ENCODE measurements around the gene SYNJ2. TPM values are rescaled to one million over a fixed set of nuclear protein-coding genes. Genes with fewer than 3 reads are reported as not detected.

The SYNJ2 gene
- total and polyA plus RNA-seq, 11 donors, result 7.5 to 27.0 (median 18.2) TPM

- intact Hi-C loops (cut with DNase I), result no loop called here
- TF ChIP-seq POLR2A (IDR thresholded peaks at IDR 0.05) (no peak), CTCF (IDR thresholded peaks at IDR 0.05) (no peak)
- Histone ChIP-seq H3K27ac (no peak overlapping the region), H3K4me1 (no peaks in the 10 kb centered on the region), H3K4me3 (no peak overlapping the region), H3K27me3 (no peaks in the 10 kb centered on the region), H3K36me3 (peaks cover 0 to 14% (median 0%) of the 10 kb centered on the region in 9 donors), H3K9me3 (no peaks in the 10 kb centered on the region)
- DNase-seq, result no peak
- no peak for ATAC-seq
- WGBS, 4 donors, result 90 to 96% (median 92%) methylated on average over 4 of the region's 4 CpGs
Measured at GRCh38 chr6:158103228-158103627, 121.6 kb downstream of the SYNJ2 start.

- Histone ChIP-seq H3K36me3 (peaks cover 0 to 10% (median 2%) of the 10 kb centered on the region in 9 donors), H3K4me1 (no peaks in the 10 kb centered on the region), H3K4me3 (no peak overlapping the region), H3K27ac (no peak overlapping the region), H3K27me3 (no peaks in the 10 kb centered on the region), H3K9me3 (no peaks in the 10 kb centered on the region)
- ATAC-seq, result no peak
- DNase-seq, result no peak
- intact Hi-C loops (cut with DNase I), result no loop called here
- TF ChIP-seq CTCF (IDR thresholded peaks at IDR 0.05) (no peak), POLR2A (IDR thresholded peaks at IDR 0.05) (no peak)
- WGBS, 4 donors, result 87 to 96% (median 95%) methylated on average over 2 of the region's 2 CpGs
Measured at GRCh38 chr6:158104696-158105095, 123.0 kb downstream of the SYNJ2 start.

- no peak overlapping the region for H3K27ac ChIP-seq
- no peak for TF ChIP-seq CTCF (IDR thresholded peaks at IDR 0.05)
- TF ChIP-seq POLR2A (IDR thresholded peaks at IDR 0.05), result no peak
- DNase-seq (no peak), ATAC-seq (no peak)
- no peaks in the 10 kb centered on the region for H3K4me1 ChIP-seq
- peaks cover 0 to 44% (median 21%) of the 10 kb centered on the region in 9 donors for H3K36me3 ChIP-seq
- H3K9me3 ChIP-seq, result no peaks in the 10 kb centered on the region
- intact Hi-C loops (cut with DNase I), result no loop called here
- H3K27me3 ChIP-seq, result no peaks in the 10 kb centered on the region
- WGBS, 4 donors, result 68 to 99% (median 96%) methylated on average over 2 of the region's 2 CpGs
- no peak overlapping the region for H3K4me3 ChIP-seq
Measured at GRCh38 chr6:158109748-158110147, 128.1 kb downstream of the SYNJ2 start.

- 90 to 95% (median 91%) methylated on average over 5 of the region's 5 CpGs for WGBS, 4 donors
Measured at GRCh38 chr6:158110986-158111385, 129.3 kb downstream of the SYNJ2 start.

More at GRCh38 chr6:158110986-158111385, 129.3 kb downstream of the SYNJ2 start:
- intact Hi-C loops (cut with DNase I), result no loop called here
- ATAC-seq (no peak), DNase-seq (no peak)
- Histone ChIP-seq H3K27ac (no peak overlapping the region), H3K9me3 (no peaks in the 10 kb centered on the region), H3K4me3 (no peak overlapping the region), H3K27me3 (no peaks in the 10 kb centered on the region), H3K4me1 (no peaks in the 10 kb centered on the region), H3K36me3 (peaks cover 0 to 53% (median 33%) of the 10 kb centered on the region in 9 donors)
- no peak for TF ChIP-seq CTCF (IDR thresholded peaks at IDR 0.05)
- TF ChIP-seq POLR2A (IDR thresholded peaks at IDR 0.05), result no peak

Measured in heart left ventricle (tissue), 16 donors.